ENCODE measurements around the gene TRAM2. TPM values are rescaled to one million over a fixed set of nuclear protein-coding genes. Genes with fewer than 3 reads are reported as not detected.

The TRAM2 gene
- total and polyA plus RNA-seq, 9 of the 15 experiments (the other 6 are each of a cell fraction or from before 2014, with no cell fraction given) = 2.6 to 13.3 (median 8.9) TPM

DNA sequence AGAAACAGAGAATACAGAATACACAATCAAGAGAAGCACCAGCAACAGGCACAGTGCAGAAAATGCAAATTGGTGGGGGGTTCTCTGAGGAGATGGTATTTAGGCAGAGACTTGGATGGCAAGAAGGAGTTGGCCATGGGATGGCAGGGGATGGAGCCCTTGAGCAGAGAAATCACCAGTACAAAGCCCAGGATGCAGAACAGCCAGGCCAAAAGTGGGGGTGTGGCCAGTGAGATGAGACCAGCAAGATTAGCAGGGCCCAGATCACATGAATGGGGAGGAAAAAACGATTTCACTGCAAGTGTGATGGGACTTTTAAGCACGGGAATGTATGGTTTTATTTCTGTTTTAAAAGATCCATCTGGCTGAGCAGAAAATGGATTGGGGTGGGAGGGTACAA is 63.4 kb downstream of the TRAM2 start (continued):
- no peak for TF ChIP-seq MBD1 (CRISPR knock-in tag; IDR thresholded peaks at IDR 0.05)
- TF ChIP-seq ZFX (CRISPR knock-in tag; IDR thresholded peaks at IDR 0.05) = 0 out of 2 replicates have a peak, but pooled peaks have one; percentile 59
- TF ChIP-seq POLR3A (IDR thresholded peaks at IDR 0.05; ENCODE audit: borderline replicate concordance, extremely low read depth, insufficient read depth, insufficient read length) = no peak
- TF ChIP-seq TEAD1 (CRISPR knock-in tag; IDR thresholded peaks at IDR 0.05) = no peak
- TF ChIP-seq, protein P1, sequence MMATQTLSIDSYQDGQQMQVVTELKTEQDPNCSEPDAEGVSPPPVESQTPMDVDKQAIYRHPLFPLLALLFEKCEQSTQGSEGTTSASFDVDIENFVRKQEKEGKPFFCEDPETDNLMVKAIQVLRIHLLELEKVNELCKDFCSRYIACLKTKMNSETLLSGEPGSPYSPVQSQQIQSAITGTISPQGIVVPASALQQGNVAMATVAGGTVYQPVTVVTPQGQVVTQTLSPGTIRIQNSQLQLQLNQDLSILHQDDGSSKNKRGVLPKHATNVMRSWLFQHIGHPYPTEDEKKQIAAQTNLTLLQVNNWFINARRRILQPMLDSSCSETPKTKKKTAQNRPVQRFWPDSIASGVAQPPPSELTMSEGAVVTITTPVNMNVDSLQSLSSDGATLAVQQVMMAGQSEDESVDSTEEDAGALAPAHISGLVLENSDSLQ (IDR thresholded peaks at IDR 0.05) = no peak
- no peak for TF ChIP-seq MBD2 (IDR thresholded peaks at IDR 0.05; ENCODE audit: borderline replicate concordance, low read depth)
- TF ChIP-seq KDM2B (CRISPR knock-in tag; IDR thresholded peaks at IDR 0.05) = no peak
- TF ChIP-seq E2F8 (IDR thresholded peaks at IDR 0.05; ENCODE audit: low read depth, partially characterized antibody) = no peak
- no peak for TF ChIP-seq BDP1 (IDR thresholded peaks at IDR 0.05; ENCODE audit: insufficient read depth, insufficient read length)
- no peak for TF ChIP-seq THAP12 (CRISPR knock-in tag; IDR thresholded peaks at IDR 0.05)
- TF ChIP-seq ZKSCAN8 (CRISPR knock-in tag; IDR thresholded peaks at IDR 0.05) = no peak
- no peak for TF ChIP-seq HNRNPUL1 (IDR thresholded peaks at IDR 0.05; ENCODE audit: low read length)
- TF ChIP-seq CBX3 (IDR thresholded peaks at IDR 0.05; ENCODE audit: borderline replicate concordance in 1 of 2, low read length in 2 of 2) = no peak
- no peak for TF ChIP-seq POLR2AphosphoS2 (IDR thresholded peaks at IDR 0.05; ENCODE audit: low read length)
- no peak for TF ChIP-seq ZNF780A (CRISPR knock-in tag; IDR thresholded peaks at IDR 0.05)
- TF ChIP-seq FOXK1 (CRISPR knock-in tag; IDR thresholded peaks at IDR 0.05; ENCODE audit: borderline replicate concordance) = no peak
- TF ChIP-seq L3MBTL2 (IDR thresholded peaks at IDR 0.05) = peak; percentile 36; the same call in 1 of the 2 replicates
- no peak for TF ChIP-seq TBP (optimal IDR thresholded peaks at IDR 0.05; ENCODE audit: low read depth, low read length)
- no peak for TF ChIP-seq ZNF830 (CRISPR knock-in tag; IDR thresholded peaks at IDR 0.05)
- TF ChIP-seq RAD51 (IDR thresholded peaks at IDR 0.05; ENCODE audit: borderline replicate concordance, low read depth) = peak; percentile 9; the same call in 1 of the 2 replicates
